Measurements from ENCODE around the gene DGCR6L.

- TF ChIP-seq CTCF (IDR thresholded peaks at IDR 0.05; ENCODE audit: borderline replicate concordance, extremely low read depth, low read length, poor library complexity, severe bottlenecking) (no peak), EZH2 (IDR thresholded peaks at IDR 0.05; ENCODE audit: borderline replicate concordance, low read depth, low read length, severe bottlenecking) (no peak)
Measured at GRCh38 chr22:20315337-20316216, 4.3 kb downstream of the DGCR6L start.
